GM19397 (cell line): ENCODE results near the gene SLC49A3.
"Not testable (repeated sequence)": the region's sequence is repeated elsewhere in the genome, so short reads cannot be mapped to it uniquely, and the experiment has no call there.

Experiments
- ATAC-seq: cut with Tn5 transposase; IDR thresholded peaks from one replicate; pipeline ENCODE4 v1.9.1; 2021; ENCODE audit warnings: mild to moderate bottlenecking, moderate library complexity; ENCODE audit not compliant: unreplicated experiment

SLC49A3 gene

GRCh38 chr4:722169-722725, 33.3 kb upstream of the SLC49A3 start:
- no peak for ATAC-seq

GRCh38 chr4:721261-722168, 32.6 kb upstream of the SLC49A3 start:
- ATAC-seq = no peak

- no peak for ATAC-seq
Measured at GRCh38 chr4:720111-720860, 31.3 kb upstream of the SLC49A3 start.

GRCh38 chr4:718460-718859, 29.5 kb upstream of the SLC49A3 start:
- no peak for ATAC-seq

- ATAC-seq = no peak
Measured at GRCh38 chr4:717601-718320, 28.8 kb upstream of the SLC49A3 start.

GRCh38 chr4:714087-714486, 25.1 kb upstream of the SLC49A3 start:
- ATAC-seq = no peak

- no peak for ATAC-seq
Measured at GRCh38 chr4:712916-713632, 24.1 kb upstream of the SLC49A3 start.

- no peak for ATAC-seq
Measured at GRCh38 chr4:712093-712492, 23.1 kb upstream of the SLC49A3 start.

GRCh38 chr4:710916-711315, 22.0 kb upstream of the SLC49A3 start:
- no peak for ATAC-seq

- ATAC-seq = no peak
Measured at GRCh38 chr4:710116-710515, 21.2 kb upstream of the SLC49A3 start.

GRCh38 chr4:709348-709747, 20.4 kb upstream of the SLC49A3 start:
- no peak for ATAC-seq

GRCh38 chr4:708631-708933, 19.6 kb upstream of the SLC49A3 start:
- ATAC-seq = no peak

GRCh38 chr4:707929-708630, 19.1 kb upstream of the SLC49A3 start:
- no peak for ATAC-seq

GRCh38 chr4:706834-707598, 18.1 kb upstream of the SLC49A3 start:
- no peak for ATAC-seq

- not testable (repeated sequence) for ATAC-seq
Measured at GRCh38 chr4:706083-706633, 17.2 kb upstream of the SLC49A3 start.

GRCh38 chr4:705278-706082, 16.5 kb upstream of the SLC49A3 start, which contains the start of gene PCGF3:
TSS of gene PCGF3 (plus strand) at chr4:705832. CDS start at chr4:733681, 27,849 bp downstream.
- peak; percentile 91 for ATAC-seq

GRCh38 chr4:704971-705277, 16.0 kb upstream of the SLC49A3 start:
- no peak for ATAC-seq

GRCh38 chr4:704198-704891, 15.4 kb upstream of the SLC49A3 start:
- no peak for ATAC-seq
